Measurements from ENCODE around the gene SLX9. TPM values are rescaled to one million over a fixed set of nuclear protein-coding genes. Genes with fewer than 3 reads are reported as not detected.
A peak's percentile ranks its signal among the peaks of the same experiment; 100 is the strongest.
"Not testable (repeated sequence)": the region's sequence is repeated elsewhere in the genome, so short reads cannot be mapped to it uniquely, and the experiment has no call there.

The SLX9 gene
- total RNA-seq, 1 donor from 2014 or later, result 8.3 TPM

DNA sequence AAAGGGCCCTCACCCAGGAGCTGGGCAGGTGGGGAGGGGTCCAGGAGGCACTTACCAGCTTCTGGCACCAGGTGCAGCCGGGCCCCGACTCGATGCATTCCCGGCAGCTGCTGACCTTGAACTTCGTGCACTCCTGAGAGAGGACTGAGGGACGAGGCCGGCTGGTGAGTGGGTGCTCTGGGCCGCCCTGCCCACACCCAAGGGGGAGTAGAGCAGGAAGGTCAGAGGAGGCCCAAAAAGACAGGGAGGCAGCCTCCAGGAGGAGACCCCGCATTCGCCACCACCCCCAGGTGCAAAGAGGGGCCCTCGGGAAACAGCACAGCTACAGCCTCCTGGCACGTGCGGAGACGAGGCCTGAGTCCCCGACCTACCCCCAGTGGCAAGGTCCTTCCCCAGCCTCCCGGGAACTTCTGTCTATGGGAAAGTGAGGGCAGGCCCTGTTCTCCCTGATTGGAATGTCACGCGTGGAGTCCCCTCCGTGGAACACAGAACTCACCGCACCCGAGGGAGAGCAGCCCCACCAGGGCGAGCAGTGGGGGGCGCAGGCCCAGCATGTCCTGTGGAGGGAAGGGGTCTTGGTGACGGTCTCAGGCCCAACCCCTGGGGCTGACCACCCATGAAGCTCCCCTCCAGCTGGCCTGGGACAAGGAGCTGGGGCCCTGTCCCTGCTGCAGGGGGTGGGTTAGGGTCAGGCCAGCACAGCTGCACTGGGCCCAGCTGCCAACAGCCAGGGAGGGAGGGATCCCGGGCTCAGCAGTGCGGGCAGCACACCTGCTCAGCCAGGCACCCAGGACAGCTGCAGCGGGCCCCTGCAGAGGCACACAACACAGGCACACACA is 29.4 kb upstream of the SLX9 start:
- H3K4me3 ChIP-seq, result no peak overlapping the region
- H3K27ac ChIP-seq, result no peak overlapping the region
- TF ChIP-seq POLR2A (IDR thresholded peaks at IDR 0.05) (no peak), POLR2AphosphoS5 (IDR thresholded peaks at IDR 0.05; ENCODE audit: insufficient read depth in 1 of 2, low read depth in 1 of 2) (no peak)
- TF ChIP-seq, protein P1, sequence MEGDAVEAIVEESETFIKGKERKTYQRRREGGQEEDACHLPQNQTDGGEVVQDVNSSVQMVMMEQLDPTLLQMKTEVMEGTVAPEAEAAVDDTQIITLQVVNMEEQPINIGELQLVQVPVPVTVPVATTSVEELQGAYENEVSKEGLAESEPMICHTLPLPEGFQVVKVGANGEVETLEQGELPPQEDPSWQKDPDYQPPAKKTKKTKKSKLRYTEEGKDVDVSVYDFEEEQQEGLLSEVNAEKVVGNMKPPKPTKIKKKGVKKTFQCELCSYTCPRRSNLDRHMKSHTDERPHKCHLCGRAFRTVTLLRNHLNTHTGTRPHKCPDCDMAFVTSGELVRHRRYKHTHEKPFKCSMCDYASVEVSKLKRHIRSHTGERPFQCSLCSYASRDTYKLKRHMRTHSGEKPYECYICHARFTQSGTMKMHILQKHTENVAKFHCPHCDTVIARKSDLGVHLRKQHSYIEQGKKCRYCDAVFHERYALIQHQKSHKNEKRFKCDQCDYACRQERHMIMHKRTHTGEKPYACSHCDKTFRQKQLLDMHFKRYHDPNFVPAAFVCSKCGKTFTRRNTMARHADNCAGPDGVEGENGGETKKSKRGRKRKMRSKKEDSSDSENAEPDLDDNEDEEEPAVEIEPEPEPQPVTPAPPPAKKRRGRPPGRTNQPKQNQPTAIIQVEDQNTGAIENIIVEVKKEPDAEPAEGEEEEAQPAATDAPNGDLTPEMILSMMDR (IDR thresholded peaks at IDR 0.05), result no peak
- no peaks in the 10 kb centered on the region for H3K27me3 ChIP-seq
- H3K36me3 ChIP-seq, result no peaks in the 10 kb centered on the region
- intact Hi-C loops (cut with DNase I), result no loop called here
- peaks cover 23% of the 10 kb centered on the region for H3K4me1 ChIP-seq
- DNase-seq (ENCODE audit: extremely low spot score in 2 of 2), result no peak
- H3K9me3 ChIP-seq, result no peaks in the 10 kb centered on the region

DNA sequence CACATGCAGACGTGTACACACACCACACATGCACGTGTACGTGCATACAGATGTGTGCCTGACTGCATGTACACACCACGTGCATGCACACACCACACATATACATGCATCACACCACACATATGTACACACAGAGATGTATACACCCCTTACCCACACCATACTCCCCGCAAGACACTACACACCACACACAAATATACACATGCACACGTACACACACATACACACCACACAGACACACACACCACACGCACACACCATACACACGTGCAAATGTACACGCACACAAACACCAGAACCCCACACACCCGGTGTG is 28.8 kb upstream of the SLX9 start:
- H3K4me3 ChIP-seq, result peak overlapping the region in 1 of 2 donors; percentile 1
- H3K36me3 ChIP-seq, result no peaks in the 10 kb centered on the region
- peaks cover 23% of the 10 kb centered on the region for H3K4me1 ChIP-seq
- intact Hi-C loops (cut with DNase I), result no loop called here
- no peak overlapping the region for H3K27ac ChIP-seq
- no peaks in the 10 kb centered on the region for H3K9me3 ChIP-seq
- DNase-seq (ENCODE audit: extremely low spot score in 2 of 2), result no peak
- TF ChIP-seq POLR2AphosphoS5 (IDR thresholded peaks at IDR 0.05; ENCODE audit: insufficient read depth in 1 of 2, low read depth in 1 of 2), result no peak
- TF ChIP-seq, protein P1 (IDR thresholded peaks at IDR 0.05), result no peak
- TF ChIP-seq POLR2A (IDR thresholded peaks at IDR 0.05), result no peak
- no peaks in the 10 kb centered on the region for H3K27me3 ChIP-seq

DNA sequence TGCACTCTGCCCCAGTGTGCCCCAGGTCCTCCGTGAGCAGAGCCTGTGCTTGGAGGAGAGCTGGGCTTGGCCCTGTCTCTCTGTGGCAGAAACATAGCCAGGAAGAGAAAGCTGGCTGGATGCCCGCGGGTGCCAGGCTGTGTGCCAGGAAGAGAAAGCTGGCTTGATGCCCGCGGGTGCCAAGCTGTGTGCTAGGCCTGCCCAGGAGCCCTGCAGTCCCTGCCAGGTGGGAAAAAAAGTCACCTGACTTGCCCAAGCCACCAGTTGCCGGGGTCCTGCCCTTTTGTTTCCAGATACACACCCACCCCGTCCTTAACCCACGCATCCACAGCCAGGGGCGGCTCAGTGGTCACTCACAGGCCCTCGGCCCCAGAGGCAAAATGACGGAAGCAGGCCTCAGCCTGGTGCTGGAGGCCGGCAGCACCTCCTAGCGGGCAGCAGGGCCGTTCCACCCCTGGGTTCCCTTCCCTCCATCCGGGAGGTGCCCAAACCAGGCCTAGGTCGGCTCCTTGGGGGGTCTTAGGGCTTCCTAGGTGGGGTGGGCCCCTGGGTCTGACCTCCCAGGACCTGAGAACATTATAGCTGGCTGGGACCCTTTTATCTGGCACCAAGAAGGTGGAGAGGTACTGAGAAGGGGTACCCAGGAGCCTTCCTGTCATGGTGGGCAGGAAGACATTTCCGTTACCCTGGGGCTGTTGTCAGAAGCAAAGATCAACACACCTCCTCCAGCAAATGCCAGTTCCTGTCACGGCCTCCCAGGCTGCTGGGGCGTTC is 28.3 kb upstream of the SLX9 start:
- DNase-seq (ENCODE audit: extremely low spot score in 2 of 2), result no peak
- Histone ChIP-seq H3K27me3 (no peaks in the 10 kb centered on the region), H3K36me3 (no peaks in the 10 kb centered on the region), H3K4me1 (peaks cover 23% of the 10 kb centered on the region), H3K9me3 (no peaks in the 10 kb centered on the region), H3K27ac (no peak overlapping the region), H3K4me3 (peak overlapping the region in 1 of 2 donors; percentile 1)
- TF ChIP-seq, protein P1 (IDR thresholded peaks at IDR 0.05), result peak in 2 of 3 experiments; percentile 3 to 43
- TF ChIP-seq POLR2AphosphoS5 (IDR thresholded peaks at IDR 0.05; ENCODE audit: insufficient read depth in 1 of 2, low read depth in 1 of 2), result peak in 1 of 2 donors; percentile 30
- TF ChIP-seq POLR2A (IDR thresholded peaks at IDR 0.05), result no peak
- intact Hi-C loops (cut with DNase I), result no loop called here

DNA sequence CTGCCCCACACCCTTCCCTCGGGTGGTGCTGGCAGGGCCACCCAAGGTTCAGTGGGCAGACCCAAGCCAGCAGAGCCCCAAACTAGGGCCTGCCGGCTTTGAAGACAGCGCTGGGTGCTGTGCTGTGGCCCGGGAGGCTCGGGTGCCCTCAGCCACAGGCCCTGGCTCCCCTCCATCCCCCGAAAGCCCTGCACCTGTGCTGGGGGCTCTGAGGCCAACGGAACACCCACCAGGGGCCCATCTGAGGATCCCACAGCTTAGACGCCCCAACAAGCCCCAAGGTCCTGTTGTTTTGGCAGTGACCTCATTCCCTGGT is 27.7 kb upstream of the SLX9 start:
- no peaks in the 10 kb centered on the region for H3K27me3 ChIP-seq
- H3K27ac ChIP-seq, result no peak overlapping the region
- peaks cover 23% of the 10 kb centered on the region for H3K4me1 ChIP-seq
- intact Hi-C loops (cut with DNase I), result no loop called here
- TF ChIP-seq, protein P1 (IDR thresholded peaks at IDR 0.05), result no peak
- TF ChIP-seq POLR2AphosphoS5 (IDR thresholded peaks at IDR 0.05; ENCODE audit: insufficient read depth in 1 of 2, low read depth in 1 of 2) (no peak), POLR2A (IDR thresholded peaks at IDR 0.05) (no peak)
- no peak for DNase-seq (ENCODE audit: extremely low spot score in 2 of 2)
- H3K9me3 ChIP-seq, result no peaks in the 10 kb centered on the region
- H3K4me3 ChIP-seq, result no peak overlapping the region
- no peaks in the 10 kb centered on the region for H3K36me3 ChIP-seq

DNA sequence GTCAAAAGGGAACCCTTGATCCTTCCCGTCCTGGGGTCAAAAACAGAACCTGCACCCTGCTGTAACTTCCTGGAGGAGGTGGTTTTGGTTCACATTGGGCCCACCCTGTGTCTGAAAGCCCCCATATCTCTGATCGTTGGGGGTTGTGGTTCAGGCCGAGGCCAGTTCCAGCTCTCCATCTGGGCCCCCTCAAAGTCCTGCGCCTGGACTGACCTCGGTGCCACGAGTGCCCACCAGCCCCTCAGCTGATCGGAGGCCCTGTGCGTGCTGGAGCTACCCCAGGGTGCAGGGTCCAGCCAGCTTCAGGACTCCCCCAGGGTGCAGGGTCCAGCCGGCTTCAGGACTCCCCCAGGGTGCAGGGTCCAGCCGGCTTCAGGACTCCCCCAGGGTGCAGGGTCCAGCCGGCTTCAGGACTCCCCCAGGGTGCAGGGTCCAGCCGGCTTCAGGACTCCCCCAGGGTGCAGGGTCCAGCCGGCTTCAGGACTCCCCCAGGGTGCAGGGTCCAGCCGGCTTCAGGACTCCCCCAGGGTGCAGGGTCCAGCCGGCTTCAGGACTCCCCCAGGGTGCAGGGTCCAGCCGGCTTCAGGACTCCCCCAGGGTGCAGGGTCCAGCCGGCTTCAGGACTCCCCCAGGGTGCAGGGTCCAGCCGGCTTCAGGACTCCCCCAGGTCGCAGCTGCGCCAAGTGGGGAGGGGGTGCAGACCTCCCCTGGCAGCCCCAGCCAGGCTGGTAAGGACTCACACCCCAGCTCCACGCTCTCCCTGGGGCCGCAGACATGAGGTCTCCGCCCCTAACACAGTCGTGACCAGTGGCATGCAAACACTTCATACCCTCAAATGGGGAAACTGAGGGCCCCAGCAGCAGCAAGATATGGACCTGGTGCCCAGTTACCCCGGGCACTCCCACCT is 27.1 kb upstream of the SLX9 start:
- DNase-seq (ENCODE audit: extremely low spot score in 2 of 2); H3K9me3 ChIP-seq; intact Hi-C loops (cut with DNase I); H3K36me3 ChIP-seq; H3K27ac ChIP-seq; H3K4me3 ChIP-seq; H3K27me3 ChIP-seq: not testable (repeated sequence)
- peaks cover 23% of the 10 kb centered on the region for H3K4me1 ChIP-seq
